ENCODE data around the gene RPRD2. TPM values are rescaled to one million over a fixed set of nuclear protein-coding genes. Genes with fewer than 3 reads are reported as not detected.
A peak's percentile ranks its signal among the peaks of the same experiment; 100 is the strongest.
"Not testable (repeated sequence)": the region's sequence is repeated elsewhere in the genome, so short reads cannot be mapped to it uniquely, and the experiment has no call there.

Gene RPRD2
- polyA plus RNA-seq (2012; ENCODE audit: low read depth, missing spikeins) = 7.5 TPM

GRCh38 chr1:150363426-150364230 lies at the start of gene RPRD2:
Gene RPRD2 (plus strand): TSS chr1:150364147. CDS start chr1:150364715, 568 bp downstream.
- peak; percentile 80 for DNase-seq (ENCODE audit: insufficient read length, low spot score)
- peak; percentile 94 for FAIRE-seq
- TF ChIP-seq POLR2AphosphoS5 (IDR thresholded peaks at IDR 0.05; ENCODE audit: low read depth, low read length) = peak; percentile 85
- peak; percentile 78 for TF ChIP-seq POU2F2 (IDR thresholded peaks at IDR 0.05; ENCODE audit: low read depth, low read length)
- peak; percentile 96 for TF ChIP-seq POLR2A (IDR thresholded peaks at IDR 0.05; ENCODE audit: low read depth, low read length)
- peak; percentile 99 for TF ChIP-seq TAF1 (IDR thresholded peaks at IDR 0.05; ENCODE audit: low read depth, low read length)
- peak; percentile 91 for TF ChIP-seq SPI1 (IDR thresholded peaks at IDR 0.05; ENCODE audit: low read depth, low read length)
- TF ChIP-seq PAX5 (IDR thresholded peaks at IDR 0.05; ENCODE audit: insufficient read depth, low read length, severe bottlenecking) = no peak

- not testable (repeated sequence) for DNase-seq (ENCODE audit: insufficient read length, low spot score); FAIRE-seq
Measured at GRCh38 chr1:150314691-150315090, 49.3 kb upstream of the RPRD2 start.

GRCh38 chr1:150320667-150320978 lies 43.3 kb upstream of the RPRD2 start:
- TF ChIP-seq SPI1 (IDR thresholded peaks at IDR 0.05; ENCODE audit: low read depth, low read length) = no peak
- no peak for TF ChIP-seq POLR2AphosphoS5 (IDR thresholded peaks at IDR 0.05; ENCODE audit: low read depth, low read length)
- no peak for TF ChIP-seq POLR2A (IDR thresholded peaks at IDR 0.05; ENCODE audit: low read depth, low read length)
- no peak for TF ChIP-seq PAX5 (IDR thresholded peaks at IDR 0.05; ENCODE audit: insufficient read depth, low read length, severe bottlenecking)
- DNase-seq (ENCODE audit: insufficient read length, low spot score) (no peak), FAIRE-seq (no peak)

- TF ChIP-seq SPI1 (IDR thresholded peaks at IDR 0.05; ENCODE audit: low read depth, low read length) (no peak), POLR2A (IDR thresholded peaks at IDR 0.05; ENCODE audit: low read depth, low read length) (no peak), TAF1 (IDR thresholded peaks at IDR 0.05; ENCODE audit: low read depth, low read length) (no peak), POU2F2 (IDR thresholded peaks at IDR 0.05; ENCODE audit: low read depth, low read length) (no peak), POLR2AphosphoS5 (IDR thresholded peaks at IDR 0.05; ENCODE audit: low read depth, low read length) (no peak), PAX5 (IDR thresholded peaks at IDR 0.05; ENCODE audit: insufficient read depth, low read length, severe bottlenecking) (no peak)
- FAIRE-seq (no peak), DNase-seq (ENCODE audit: insufficient read length, low spot score) (no peak)
Measured at GRCh38 chr1:150321826-150322166, 42.2 kb upstream of the RPRD2 start.

- TF ChIP-seq POLR2AphosphoS5 (IDR thresholded peaks at IDR 0.05; ENCODE audit: low read depth, low read length) (no peak), SPI1 (IDR thresholded peaks at IDR 0.05; ENCODE audit: low read depth, low read length) (no peak), TAF1 (IDR thresholded peaks at IDR 0.05; ENCODE audit: low read depth, low read length) (no peak), POU2F2 (IDR thresholded peaks at IDR 0.05; ENCODE audit: low read depth, low read length) (no peak), PAX5 (IDR thresholded peaks at IDR 0.05; ENCODE audit: insufficient read depth, low read length, severe bottlenecking) (no peak), POLR2A (IDR thresholded peaks at IDR 0.05; ENCODE audit: low read depth, low read length) (no peak)
- FAIRE-seq (peak; percentile 9), DNase-seq (ENCODE audit: insufficient read length, low spot score) (no peak)
Measured at GRCh38 chr1:150322310-150322709, 41.6 kb upstream of the RPRD2 start.

GRCh38 chr1:150332651-150333290 lies 31.2 kb upstream of the RPRD2 start:
- TF ChIP-seq TAF1 (IDR thresholded peaks at IDR 0.05; ENCODE audit: low read depth, low read length) = no peak
- no peak for TF ChIP-seq PAX5 (IDR thresholded peaks at IDR 0.05; ENCODE audit: insufficient read depth, low read length, severe bottlenecking)
- no peak for TF ChIP-seq POLR2A (IDR thresholded peaks at IDR 0.05; ENCODE audit: low read depth, low read length)
- no peak for FAIRE-seq

GRCh38 chr1:150346316-150346715 lies 17.6 kb upstream of the RPRD2 start:
- DNase-seq (ENCODE audit: insufficient read length, low spot score) = no peak
- FAIRE-seq = no peak
- TF ChIP-seq POU2F2 (IDR thresholded peaks at IDR 0.05; ENCODE audit: low read depth, low read length) (no peak), PAX5 (IDR thresholded peaks at IDR 0.05; ENCODE audit: insufficient read depth, low read length, severe bottlenecking) (no peak), SPI1 (IDR thresholded peaks at IDR 0.05; ENCODE audit: low read depth, low read length) (no peak), TAF1 (IDR thresholded peaks at IDR 0.05; ENCODE audit: low read depth, low read length) (no peak), POLR2A (IDR thresholded peaks at IDR 0.05; ENCODE audit: low read depth, low read length) (no peak), POLR2AphosphoS5 (IDR thresholded peaks at IDR 0.05; ENCODE audit: low read depth, low read length) (no peak)

More at GRCh38 chr1:150332651-150333290, 31.2 kb upstream of the RPRD2 start:
- DNase-seq (ENCODE audit: insufficient read length, low spot score) = no peak

- TF ChIP-seq TAF1 (IDR thresholded peaks at IDR 0.05; ENCODE audit: low read depth, low read length) = no peak
- no peak for TF ChIP-seq SPI1 (IDR thresholded peaks at IDR 0.05; ENCODE audit: low read depth, low read length)
- no peak for TF ChIP-seq POLR2AphosphoS5 (IDR thresholded peaks at IDR 0.05; ENCODE audit: low read depth, low read length)
- TF ChIP-seq POU2F2 (IDR thresholded peaks at IDR 0.05; ENCODE audit: low read depth, low read length) = no peak
- DNase-seq (ENCODE audit: insufficient read length, low spot score) = no peak
- no peak for FAIRE-seq
Measured at GRCh38 chr1:150352866-150353265, 11.1 kb upstream of the RPRD2 start.

- FAIRE-seq (no peak), DNase-seq (ENCODE audit: insufficient read length, low spot score) (no peak)
- TF ChIP-seq POU2F2 (IDR thresholded peaks at IDR 0.05; ENCODE audit: low read depth, low read length) (no peak), POLR2AphosphoS5 (IDR thresholded peaks at IDR 0.05; ENCODE audit: low read depth, low read length) (no peak), PAX5 (IDR thresholded peaks at IDR 0.05; ENCODE audit: insufficient read depth, low read length, severe bottlenecking) (no peak), POLR2A (IDR thresholded peaks at IDR 0.05; ENCODE audit: low read depth, low read length) (no peak), TAF1 (IDR thresholded peaks at IDR 0.05; ENCODE audit: low read depth, low read length) (no peak), SPI1 (IDR thresholded peaks at IDR 0.05; ENCODE audit: low read depth, low read length) (no peak)
Measured at GRCh38 chr1:150362721-150363425, 1.1 kb upstream of the RPRD2 start.

Measured in GM12891 (cell line).